ENCODE data around the gene SF1.

Gene SF1

DNA sequence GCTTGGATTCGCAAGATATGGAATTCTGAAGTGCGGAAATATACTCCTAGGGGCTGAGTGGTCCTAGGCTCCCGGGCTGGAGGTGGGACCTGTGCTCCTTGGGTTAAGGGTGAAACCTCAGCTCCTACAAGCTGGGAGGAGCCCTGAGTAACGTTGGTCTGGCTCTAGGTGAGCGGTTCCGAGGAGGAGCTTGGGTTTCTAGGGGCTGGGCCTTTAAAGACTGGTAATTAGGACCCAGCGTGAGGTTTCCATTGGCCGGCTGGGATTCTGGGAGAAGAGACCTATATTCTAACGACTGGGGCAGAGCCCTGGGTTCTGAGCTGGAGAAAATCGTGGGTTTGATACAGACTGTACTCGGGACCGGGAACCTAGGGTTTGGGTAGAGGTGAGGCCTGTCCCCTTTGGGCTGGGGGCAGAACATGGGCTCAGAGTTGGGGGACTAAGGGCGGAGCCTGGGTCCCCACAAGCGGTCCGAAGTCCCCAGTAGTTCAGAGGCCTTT is 25.6 kb upstream of the SF1 start:
- H3K27me3 Mint-ChIP-seq, result no peaks in the 10 kb centered on the region
- peaks cover 35% of the 10 kb centered on the region for H3K4me1 Mint-ChIP-seq (ENCODE audit: low read depth)
- H3K36me3 Mint-ChIP-seq (ENCODE audit: low read depth), result peaks cover 14% of the 10 kb centered on the region
- peak overlapping the region; percentile 89 for H3K27ac Mint-ChIP-seq
- H3K9me3 Mint-ChIP-seq, result no peaks in the 10 kb centered on the region
- peak overlapping the region; percentile 87 for H3K4me3 Mint-ChIP-seq

DNA sequence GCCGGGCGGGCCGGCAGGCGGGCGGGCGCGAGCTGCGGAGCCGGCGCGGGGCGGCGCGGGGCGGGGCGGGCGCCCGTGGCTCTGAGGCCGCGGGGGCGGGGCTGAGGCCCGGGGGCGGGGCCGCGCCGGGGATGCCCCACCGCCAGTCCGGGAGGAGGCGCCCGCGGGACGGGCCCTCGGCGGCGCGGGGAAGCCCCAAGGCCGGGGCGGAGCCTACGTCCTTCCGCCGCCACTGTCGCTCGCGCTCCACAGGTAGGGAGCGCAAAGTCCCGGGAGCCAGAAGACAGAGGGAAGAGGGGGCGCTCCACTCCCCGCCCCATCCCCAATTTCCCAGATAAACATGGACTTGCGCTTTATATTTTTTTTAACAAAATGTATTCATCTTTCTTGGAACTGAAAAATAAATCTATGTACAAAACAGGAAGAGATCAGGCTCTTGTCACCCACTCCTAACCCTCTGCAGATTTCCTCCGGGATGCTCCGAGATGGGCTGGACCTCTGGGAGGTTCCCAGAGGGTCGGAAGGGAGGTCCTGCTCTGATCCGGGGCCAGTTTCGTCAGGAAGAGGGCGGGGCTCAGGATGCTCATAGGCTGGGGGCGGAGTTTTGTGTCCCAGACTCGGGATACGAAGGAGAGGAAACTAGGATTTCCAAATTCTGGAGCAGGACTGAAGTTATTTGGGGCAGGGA is 25.0 kb upstream of the SF1 start, which contains the start of gene MAP4K2:
Gene MAP4K2, minus strand, starts transcription at position 57 of the 688 bp plus-strand sequence. CDS start 65 bp downstream, outside the sequence.
- H3K4me3 Mint-ChIP-seq, result peak within 1 kb of the TSS; percentile 87
- H3K4me1 Mint-ChIP-seq (ENCODE audit: low read depth), result peaks cover 37% of the 10 kb centered on the region
- H3K9me3 Mint-ChIP-seq, result no peaks in the 10 kb centered on the region
- H3K27me3 Mint-ChIP-seq, result no peaks in the 10 kb centered on the region
- H3K27ac Mint-ChIP-seq, result peak within 1 kb of the TSS; percentile 89
- H3K36me3 Mint-ChIP-seq (ENCODE audit: low read depth), result peaks cover 18% of the 10 kb centered on the region

DNA sequence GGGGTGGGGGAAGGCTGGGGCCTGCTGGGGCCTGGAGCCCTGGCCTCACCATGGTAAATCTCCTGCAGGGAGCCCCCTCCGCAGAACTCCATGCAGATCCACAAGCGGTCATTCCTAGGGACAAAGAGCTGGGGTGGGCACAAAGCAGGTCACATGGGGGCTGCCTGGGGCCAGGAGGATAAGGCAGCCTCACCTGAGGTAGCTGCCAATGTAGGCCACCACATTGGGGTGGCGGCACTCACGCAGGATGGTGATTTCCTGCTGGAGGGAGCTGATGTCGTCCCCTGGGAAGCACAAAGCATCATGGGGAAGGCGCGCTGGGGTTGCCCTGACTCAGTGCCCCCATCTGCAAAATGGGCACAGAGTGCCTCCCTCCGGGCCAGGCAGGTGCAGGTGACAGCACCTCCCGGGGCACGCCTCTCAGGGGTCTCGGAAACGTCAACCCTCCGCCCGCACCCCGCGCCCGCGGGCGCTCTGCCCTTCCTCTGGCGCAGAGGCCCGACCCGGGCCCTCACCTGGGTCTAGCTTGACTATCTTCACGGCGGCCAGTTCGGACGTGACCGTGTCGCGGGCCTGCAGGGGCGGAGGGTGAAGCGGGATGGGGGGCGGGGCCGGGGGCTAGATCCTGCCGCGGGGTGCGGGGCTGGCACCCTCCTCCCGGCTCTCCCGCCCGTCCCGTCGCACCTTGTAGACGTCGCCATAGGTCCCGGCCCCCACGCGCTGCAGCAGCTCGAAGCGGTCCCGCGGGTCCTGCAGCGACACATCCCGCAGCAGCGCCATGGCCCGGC is 24.2 kb upstream of the SF1 start:
- H3K36me3 Mint-ChIP-seq (ENCODE audit: low read depth), result peaks cover 18% of the 10 kb centered on the region
- H3K4me1 Mint-ChIP-seq (ENCODE audit: low read depth), result peaks cover 33% of the 10 kb centered on the region
- H3K27me3 Mint-ChIP-seq, result no peaks in the 10 kb centered on the region
- no peaks in the 10 kb centered on the region for H3K9me3 Mint-ChIP-seq
- H3K27ac Mint-ChIP-seq, result peak overlapping the region; percentile 78
- peak overlapping the region; percentile 85 for H3K4me3 Mint-ChIP-seq

DNA sequence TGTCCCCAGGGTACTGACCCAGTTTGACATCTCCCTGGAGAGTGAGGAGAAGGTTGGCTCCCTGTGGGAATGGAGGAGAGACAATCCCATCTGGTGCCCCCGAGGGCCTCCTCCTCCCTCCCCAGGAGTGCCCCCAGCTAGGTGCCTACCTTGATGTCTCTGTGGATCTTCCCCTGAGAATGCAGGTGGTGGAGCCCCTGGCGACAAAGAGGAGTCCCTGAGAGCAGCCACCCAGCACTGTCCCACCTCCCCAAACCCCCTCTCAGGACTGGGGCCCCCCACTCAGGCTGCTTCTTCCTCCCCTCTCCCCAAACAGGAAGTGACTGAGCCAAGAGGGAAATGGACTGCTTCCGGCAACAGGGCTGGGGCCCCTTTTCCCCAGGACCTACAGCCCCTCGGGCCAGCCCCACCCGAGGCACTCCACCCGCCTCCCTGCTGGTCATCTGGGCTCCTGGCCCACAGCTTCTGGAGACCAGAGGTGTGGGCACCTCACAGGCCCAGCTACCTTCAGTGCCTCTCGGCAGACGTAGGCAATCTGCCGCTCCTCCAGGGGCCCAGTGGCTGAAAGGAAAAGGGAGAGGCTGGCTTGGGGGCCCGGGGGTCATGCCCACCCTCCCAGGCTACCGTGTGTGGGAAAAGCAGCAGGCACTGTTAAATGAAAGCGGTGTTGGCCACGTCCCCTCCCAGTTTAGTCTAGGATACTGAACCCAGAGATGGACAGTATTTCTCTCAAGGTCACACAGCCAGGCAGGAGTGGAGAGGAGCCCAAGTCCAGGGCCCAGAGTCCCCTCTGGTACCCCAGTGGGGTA is 23.4 kb upstream of the SF1 start:
- Mint-ChIP-seq H3K4me3 (peak overlapping the region; percentile 85), H3K27ac (peak overlapping the region; percentile 78), H3K36me3 (ENCODE audit: low read depth) (peaks cover 14% of the 10 kb centered on the region), H3K4me1 (ENCODE audit: low read depth) (peaks cover 33% of the 10 kb centered on the region), H3K27me3 (no peaks in the 10 kb centered on the region), H3K9me3 (no peaks in the 10 kb centered on the region)

DNA sequence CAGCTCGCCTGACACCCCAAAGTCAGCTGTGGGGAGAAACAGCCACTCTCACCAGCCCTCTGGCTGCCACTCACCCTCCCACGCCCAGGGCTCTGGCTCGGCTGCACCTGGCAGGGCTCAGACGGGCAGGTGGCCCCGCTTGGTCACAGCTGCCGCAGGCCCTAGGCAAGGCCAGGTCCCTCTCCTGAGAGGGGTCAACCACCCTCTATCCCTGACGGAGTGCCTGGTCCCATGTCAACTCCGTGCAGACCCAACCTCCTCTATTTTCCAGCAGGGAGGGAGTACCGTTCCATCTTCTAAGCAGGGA is 22.8 kb upstream of the SF1 start:
- peak overlapping the region; percentile 85 for H3K4me3 Mint-ChIP-seq

DNA sequence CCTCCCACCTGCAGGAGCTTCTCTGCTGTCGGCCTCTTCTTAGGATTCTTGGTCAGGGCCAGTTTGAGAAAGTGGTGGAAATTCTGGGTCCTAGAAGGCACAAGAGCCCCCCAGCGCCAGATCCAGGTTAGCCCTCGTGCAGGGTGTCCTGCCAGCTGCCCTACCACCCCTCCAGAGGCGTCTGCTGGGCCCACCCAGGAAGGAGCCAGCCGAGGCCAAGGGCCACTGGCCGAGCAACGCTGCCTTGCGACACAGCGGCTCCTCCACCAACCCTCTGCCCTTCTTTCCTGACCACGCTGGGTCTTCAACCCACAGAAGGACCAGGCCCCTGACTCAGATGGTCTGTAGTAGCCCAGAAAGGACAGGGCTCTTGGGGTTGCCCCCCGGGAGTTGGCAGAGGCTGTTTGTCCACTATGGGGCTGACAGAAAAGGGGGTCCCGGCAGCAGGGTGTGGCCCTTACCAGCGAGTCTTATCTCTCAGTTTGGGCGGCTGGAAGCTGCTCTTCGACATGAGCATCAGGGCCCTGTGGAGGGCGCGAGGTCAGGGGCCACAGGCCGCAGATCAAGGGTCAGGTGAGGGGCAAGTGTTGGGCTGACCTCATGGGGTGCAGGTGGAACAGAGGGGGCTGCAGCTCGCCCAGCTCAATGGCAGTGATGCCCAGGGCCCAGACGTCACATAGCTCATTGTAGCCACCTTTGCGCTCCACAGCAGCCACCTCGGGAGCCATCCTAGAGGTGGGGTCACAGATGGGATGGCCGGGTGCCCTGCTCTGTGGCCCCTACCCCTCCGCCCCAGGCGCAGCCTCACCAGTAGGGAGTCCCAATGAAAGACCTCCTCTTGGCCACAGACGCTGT is 22.2 kb upstream of the SF1 start:
- Mint-ChIP-seq H3K27me3 (no peaks in the 10 kb centered on the region), H3K27ac (no peak overlapping the region), H3K4me3 (peak overlapping the region; percentile 85), H3K4me1 (ENCODE audit: low read depth) (peaks cover 42% of the 10 kb centered on the region), H3K36me3 (ENCODE audit: low read depth) (peaks cover 7% of the 10 kb centered on the region), H3K9me3 (no peaks in the 10 kb centered on the region)

More for the DNA sequence above, 22.8 kb upstream of the SF1 start:
- Mint-ChIP-seq H3K27me3 (no peaks in the 10 kb centered on the region), H3K4me1 (ENCODE audit: low read depth) (peaks cover 36% of the 10 kb centered on the region), H3K36me3 (ENCODE audit: low read depth) (peaks cover 12% of the 10 kb centered on the region), H3K9me3 (no peaks in the 10 kb centered on the region), H3K27ac (no peak overlapping the region)

DNA sequence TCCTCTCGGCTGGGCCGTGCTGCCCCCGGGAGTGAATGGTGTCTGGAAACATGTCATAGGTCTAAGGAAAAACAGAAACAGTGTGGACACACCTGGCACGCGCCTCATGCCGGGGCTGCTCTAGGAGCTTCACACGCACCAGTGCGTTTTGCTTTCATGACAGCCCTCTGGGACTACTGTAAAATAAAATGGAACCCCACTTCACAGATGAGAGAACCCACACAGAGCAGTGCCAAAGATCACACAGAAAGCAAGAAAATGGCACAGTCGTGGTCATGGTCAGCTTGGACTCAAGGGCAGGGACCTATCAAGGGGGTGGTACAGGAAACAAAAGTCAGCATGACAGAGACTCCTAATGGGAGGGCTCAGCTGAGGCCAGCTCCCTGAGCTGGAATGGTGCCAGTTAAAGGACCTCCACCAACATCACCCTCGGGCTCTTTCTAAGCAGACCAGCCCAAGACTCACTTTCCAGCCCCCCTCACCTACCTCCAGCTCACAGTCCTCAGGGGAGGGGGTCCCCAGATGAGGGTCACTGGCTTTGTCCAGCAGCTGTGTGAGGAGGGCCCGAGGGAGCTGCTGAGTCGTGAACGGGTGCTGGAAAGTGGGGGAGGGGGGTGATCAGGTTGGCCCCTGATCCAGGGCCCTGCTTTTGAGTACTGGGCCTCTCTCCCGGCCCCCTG is 21.4 kb upstream of the SF1 start:
- Mint-ChIP-seq H3K36me3 (ENCODE audit: low read depth) (peaks cover 7% of the 10 kb centered on the region), H3K4me1 (ENCODE audit: low read depth) (peaks cover 45% of the 10 kb centered on the region), H3K27me3 (no peaks in the 10 kb centered on the region), H3K9me3 (no peaks in the 10 kb centered on the region), H3K27ac (no peak overlapping the region), H3K4me3 (no peak overlapping the region)

DNA sequence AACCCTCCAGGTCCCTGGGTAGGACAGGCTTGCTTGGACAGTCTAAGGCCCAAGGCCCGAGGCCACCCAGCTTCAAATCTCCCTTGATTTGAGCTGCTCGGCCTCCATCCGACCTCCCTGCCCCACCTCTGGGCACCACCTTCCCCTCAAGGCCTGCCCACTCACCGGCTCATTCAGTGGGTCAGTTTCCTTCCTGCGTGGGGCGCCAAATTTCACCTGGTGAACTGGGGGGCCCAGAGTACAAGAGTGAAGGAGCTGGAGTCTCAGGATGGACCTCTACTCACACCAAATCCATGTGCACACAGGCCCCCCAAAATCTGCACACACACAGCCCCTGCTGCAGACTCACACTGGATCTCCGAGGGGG is 20.9 kb upstream of the SF1 start:
- no peak overlapping the region for H3K4me3 Mint-ChIP-seq
- H3K27me3 Mint-ChIP-seq, result no peaks in the 10 kb centered on the region
- H3K27ac Mint-ChIP-seq, result no peak overlapping the region
- peaks cover 49% of the 10 kb centered on the region for H3K4me1 Mint-ChIP-seq (ENCODE audit: low read depth)
- H3K9me3 Mint-ChIP-seq, result no peaks in the 10 kb centered on the region
- H3K36me3 Mint-ChIP-seq (ENCODE audit: low read depth), result peaks cover 10% of the 10 kb centered on the region

DNA sequence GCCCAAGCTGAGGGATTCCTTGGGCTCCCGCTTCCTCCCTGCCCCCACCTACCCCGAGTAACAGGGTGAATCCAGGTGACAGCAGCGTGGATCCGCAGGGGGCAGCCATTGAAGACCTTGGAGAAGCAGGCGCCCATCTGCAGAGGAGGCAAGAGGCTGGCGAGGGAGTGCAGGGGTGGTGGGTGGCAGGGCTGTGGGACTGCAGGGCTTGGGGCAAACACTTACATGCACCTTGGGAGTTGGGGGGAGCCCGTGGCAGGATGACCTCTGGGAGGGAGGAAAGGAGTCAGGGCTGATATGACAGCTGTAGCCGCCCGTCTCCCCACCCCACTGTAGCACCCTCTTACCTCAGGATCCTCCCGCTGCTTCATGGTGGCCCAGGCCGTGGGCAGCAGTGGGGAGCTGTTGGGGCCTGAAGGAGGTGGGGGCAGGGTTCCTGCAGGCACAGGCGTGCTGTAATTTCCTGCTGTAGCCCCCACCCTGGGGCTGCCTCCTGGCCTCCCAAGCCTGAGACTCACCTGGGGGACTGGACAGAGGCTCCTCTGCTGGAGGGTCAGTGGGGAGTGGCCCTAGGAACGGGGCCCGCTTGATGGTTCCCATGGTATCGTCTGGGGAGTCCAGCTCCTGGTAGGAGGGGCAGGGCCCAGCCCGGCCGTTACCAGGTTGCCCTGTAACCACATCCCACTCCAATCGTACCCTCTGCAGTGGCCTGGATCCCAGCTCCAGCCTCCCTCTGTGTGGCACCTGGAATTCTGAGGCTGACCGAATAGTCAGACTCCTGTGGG is 18.6 kb upstream of the SF1 start:
- Mint-ChIP-seq H3K27ac (no peak overlapping the region), H3K4me1 (ENCODE audit: low read depth) (peaks cover 46% of the 10 kb centered on the region)

DNA sequence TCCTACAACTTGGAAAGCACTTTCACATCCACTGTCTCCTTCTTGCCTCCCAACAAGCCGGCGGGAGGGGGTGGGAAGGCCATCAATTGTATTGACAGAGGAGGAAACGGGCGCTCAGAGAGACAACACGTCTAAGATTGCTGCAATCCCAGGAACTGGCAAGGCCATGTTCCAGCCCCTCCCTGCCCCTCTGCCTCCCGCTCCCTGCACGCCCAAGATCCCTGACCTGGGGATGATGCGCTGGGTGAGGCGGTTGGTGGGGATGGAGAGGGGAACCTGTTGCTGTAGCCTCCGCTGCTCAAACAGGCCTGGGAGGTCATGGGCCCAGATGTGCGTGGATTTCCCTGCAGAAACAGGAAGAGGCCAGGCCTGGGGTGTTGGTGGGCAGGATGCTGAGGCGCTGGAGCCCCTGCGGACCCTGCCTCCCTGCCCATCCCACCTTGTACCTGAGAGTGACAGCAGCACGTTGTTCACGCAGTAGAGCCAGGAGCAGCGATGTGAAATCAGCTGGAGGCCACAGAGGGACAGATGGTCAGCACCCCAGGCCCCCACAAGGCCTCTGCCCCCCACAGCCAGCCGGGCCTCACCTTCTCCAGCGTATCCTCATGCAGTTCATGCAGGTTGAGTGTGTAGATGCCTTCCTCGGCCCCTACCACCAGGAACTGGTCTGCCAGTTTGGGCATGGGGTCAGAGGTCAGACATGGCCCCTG is 17.9 kb upstream of the SF1 start:
- no peaks in the 10 kb centered on the region for H3K27me3 Mint-ChIP-seq
- peaks cover 10% of the 10 kb centered on the region for H3K36me3 Mint-ChIP-seq (ENCODE audit: low read depth)

More for the DNA sequence above, 18.6 kb upstream of the SF1 start:
- Mint-ChIP-seq H3K4me3 (no peak overlapping the region), H3K36me3 (ENCODE audit: low read depth) (peaks cover 10% of the 10 kb centered on the region), H3K27me3 (no peaks in the 10 kb centered on the region), H3K9me3 (no peaks in the 10 kb centered on the region)

DNA sequence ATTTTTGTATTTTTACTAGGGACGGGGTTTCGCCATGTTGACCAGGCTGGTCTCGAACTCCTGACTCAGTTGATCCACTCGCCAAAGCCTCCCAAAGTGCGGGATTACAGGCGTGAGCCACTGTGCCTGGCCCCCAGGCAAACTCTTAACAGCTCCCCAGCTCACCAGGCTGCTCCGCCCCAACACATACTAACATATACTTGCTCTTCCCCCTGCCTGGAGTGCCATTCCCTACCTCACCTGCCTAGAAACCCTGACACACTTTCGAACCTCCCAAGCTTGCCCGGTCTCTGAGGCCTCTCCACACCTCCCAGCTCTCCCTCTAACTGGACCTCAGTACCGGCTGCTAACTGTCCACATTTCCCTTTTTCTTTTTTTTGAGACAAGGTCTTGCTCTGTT is 16.2 kb upstream of the SF1 start:
- Mint-ChIP-seq H3K36me3 (ENCODE audit: low read depth) (peaks cover 17% of the 10 kb centered on the region), H3K27ac (peak overlapping the region; percentile 63), H3K4me1 (ENCODE audit: low read depth) (peaks cover 31% of the 10 kb centered on the region)

More for the DNA sequence above, 17.9 kb upstream of the SF1 start:
- Mint-ChIP-seq H3K9me3 (no peaks in the 10 kb centered on the region), H3K27ac (no peak overlapping the region), H3K4me3 (no peak overlapping the region), H3K4me1 (ENCODE audit: low read depth) (peaks cover 41% of the 10 kb centered on the region)

DNA sequence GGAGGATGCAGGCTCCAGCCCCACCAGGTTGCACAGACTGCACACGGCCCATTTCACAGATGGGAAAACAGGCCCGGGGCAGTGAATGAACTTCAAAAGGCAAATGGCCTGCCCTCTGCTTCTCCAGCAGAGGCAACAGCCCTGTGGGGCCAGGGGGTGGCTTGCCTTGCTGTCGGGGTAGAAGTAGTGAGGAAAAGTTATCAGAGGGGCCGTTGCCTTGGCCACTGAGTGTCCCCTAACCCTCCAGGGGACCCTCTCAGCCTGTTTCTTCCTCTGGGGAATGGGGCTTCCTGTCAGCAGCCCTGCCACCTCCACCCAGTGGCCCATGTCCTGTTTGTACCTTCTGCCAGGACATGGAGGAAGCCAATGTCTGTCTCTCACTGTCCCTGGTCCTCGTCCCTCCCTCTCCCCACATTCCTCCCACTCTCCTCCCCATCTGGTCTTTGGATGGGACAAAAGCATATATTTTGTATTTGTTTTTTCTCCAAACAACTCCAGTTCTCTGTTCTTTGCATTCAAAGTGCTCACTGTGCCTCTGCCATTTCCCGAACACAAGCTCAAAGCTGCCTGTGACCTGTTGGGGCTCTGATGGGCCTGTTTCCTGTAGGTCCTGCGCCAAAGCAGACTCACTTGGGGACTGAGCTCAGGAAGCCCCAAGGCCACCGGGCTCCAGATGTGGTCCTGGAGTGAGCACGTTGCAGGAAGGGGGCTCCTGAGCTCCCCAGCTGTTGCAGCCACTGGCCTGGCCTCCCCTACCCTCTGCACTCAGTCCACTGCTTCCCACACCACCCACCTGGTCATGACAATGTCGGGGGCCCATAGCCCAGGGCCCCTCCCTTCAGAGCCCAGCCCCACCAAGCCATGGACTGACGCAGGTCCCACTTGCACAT is 15.2 kb upstream of the SF1 start:
- peaks cover 16% of the 10 kb centered on the region for H3K36me3 Mint-ChIP-seq (ENCODE audit: low read depth)
- no peaks in the 10 kb centered on the region for H3K9me3 Mint-ChIP-seq
- H3K27ac Mint-ChIP-seq, result peak overlapping the region; percentile 41
- no peak overlapping the region for H3K4me3 Mint-ChIP-seq
- no peaks in the 10 kb centered on the region for H3K27me3 Mint-ChIP-seq
- peaks cover 24% of the 10 kb centered on the region for H3K4me1 Mint-ChIP-seq (ENCODE audit: low read depth)

More for the DNA sequence above, 16.2 kb upstream of the SF1 start:
- no peak overlapping the region for H3K4me3 Mint-ChIP-seq
- no peaks in the 10 kb centered on the region for H3K27me3 Mint-ChIP-seq
- H3K9me3 Mint-ChIP-seq, result no peaks in the 10 kb centered on the region

Data from stimulated activated naive CD8-positive, alpha-beta T cell treated with anti-CD3 and anti-CD28 coated beads, Interleukin-15, Interleukin-2, amounts not matched to agents 100 ng/mL and 50 ng/mL, for 24 hours (primary cell).